Tibial artery (tissue), 4 donors: ENCODE data around the gene TMEM238.

Experiments
- DNase-seq, 2 donors: peaks; one replicate each; pipeline ENCODE4 v3.0.0-alpha.2; 2019
- H3K27ac ChIP-seq, 2 donors: fragments of 200-600 bp; sonication (generic) in 1 of 2; 1 replicate in 1 of 2; 2 replicates in 1 of 2; pipeline ENCODE4 v1.5.1; 2018 to 2019; ENCODE audit warnings: mild to moderate bottlenecking in 1 of 2
- H3K27me3 ChIP-seq, 2 donors: fragments of 200-600 bp; sonication (generic) in 1 of 2; one replicate each; pipeline versions ENCODE4 v1.5.1 to v1.6.0; 2016 to 2019
- H3K36me3 ChIP-seq, 3 donors: fragments of 200-600 bp; sonication (generic) in 2 of 3; one replicate each; pipeline ENCODE4 v1.5.1; 2016 to 2019; ENCODE audit warnings: mild to moderate bottlenecking in 2 of 3
- H3K4me1 ChIP-seq, 4 donors: fragments of 200-600 bp; sonication (generic) in 2 of 4; 1 replicate in 3 of 4; 2 replicates in 1 of 4; pipeline ENCODE4 v1.5.1; 2016 to 2019
- H3K4me3 ChIP-seq, 2 donors: fragments of 200-600 bp; sonication (generic) in 1 of 2; 1 replicate in 1 of 2; 2 replicates in 1 of 2; pipeline ENCODE4 v1.5.1; 2018 to 2019; ENCODE audit warnings: mild to moderate bottlenecking in 2 of 2
- H3K9me3 ChIP-seq, 3 donors: fragments of 200-600 bp; sonication (generic) in 1 of 3; one replicate each; pipeline ENCODE4 v1.5.1; 2016 to 2019
- intact Hi-C: fragments of 100-400 bp; cut with DNase I; formaldehyde crosslinking; loops from one replicate; pipeline ENCODE4 v1.15.0; 2023; ENCODE audit warnings: low total_unique reads
- TF ChIP-seq, protein P1 (sequence below), 2 experiments: fragments of 200-600 bp in 1 of 2; fragments of 450-650 bp in 1 of 2; IDR thresholded peaks; one replicate each; pipeline ENCODE4 v1.5.1; 2017 to 2019; ENCODE audit warnings: antibody characterized with exemption in 2 of 2, mild to moderate bottlenecking in 1 of 2, moderate library complexity in 1 of 2

TMEM238 gene

DNA sequence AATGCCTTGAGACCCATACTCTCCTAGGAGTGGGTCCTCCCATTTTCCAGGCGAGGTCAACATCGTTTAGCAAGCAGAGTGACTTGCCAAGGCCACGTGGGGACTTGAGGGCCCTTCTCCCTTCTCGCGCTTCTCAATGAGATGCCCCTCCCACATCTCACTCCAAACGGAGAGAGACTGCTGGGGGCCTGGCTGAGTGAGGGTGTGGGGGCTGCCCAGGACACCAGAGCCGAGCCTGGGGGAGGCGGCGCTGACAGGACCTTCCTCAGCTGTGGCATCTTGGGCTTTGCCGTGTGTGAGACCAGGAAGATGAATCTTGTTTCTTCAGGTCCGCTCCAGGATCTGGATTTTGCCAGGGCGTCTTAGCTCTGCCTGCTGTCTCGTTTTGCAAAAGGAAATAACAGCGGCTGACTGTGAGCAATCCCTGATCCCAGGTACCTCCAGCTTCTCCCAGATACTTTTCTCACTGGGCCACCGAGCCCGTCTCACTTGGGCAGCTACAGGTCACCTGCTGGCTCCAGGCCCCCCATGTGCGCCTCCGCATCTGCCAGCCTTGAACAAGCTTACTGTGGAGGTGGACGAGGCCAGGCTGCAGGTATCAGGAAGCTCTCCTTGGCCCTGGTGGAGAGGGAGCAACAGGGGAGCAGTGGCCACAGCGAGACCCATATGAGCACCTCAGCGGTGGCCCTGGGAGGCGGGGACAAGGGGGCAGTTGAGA is 35.6 kb downstream of the TMEM238 start:
- Histone ChIP-seq H3K4me1 (peaks cover 0 to 7% (median 6%) of the 10 kb centered on the region in 4 donors), H3K27ac (no peak overlapping the region)
- DNase-seq: no peak

DNA sequence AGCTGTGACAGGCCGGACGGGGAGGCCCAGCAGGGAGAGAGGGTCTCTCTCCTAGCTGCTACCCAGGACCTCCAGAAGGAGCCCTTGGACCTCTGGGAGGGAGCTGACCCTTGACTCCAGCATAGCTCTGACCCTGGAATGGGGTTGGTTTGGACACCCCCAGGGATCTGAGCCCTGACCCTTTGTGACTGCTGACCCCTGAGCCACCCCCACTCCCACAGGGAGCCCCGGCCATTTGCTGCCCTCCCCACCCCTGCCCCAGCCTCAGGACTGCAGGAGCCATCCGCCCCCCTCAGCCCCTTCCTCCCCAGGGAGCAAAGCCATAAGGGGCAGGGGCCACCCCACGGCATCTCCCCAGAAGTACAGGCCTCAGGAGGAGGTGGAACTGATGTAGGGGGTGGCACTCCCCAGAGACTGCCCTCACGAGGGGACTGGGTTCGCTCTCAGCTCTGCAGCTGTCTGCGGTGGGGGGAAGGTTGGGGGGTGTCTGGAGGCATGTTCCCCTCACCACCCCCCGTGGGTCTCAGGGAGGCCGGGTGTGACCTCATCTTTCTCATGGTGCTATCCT is 36.6 kb downstream of the TMEM238 start:
- intact Hi-C loops: no loop called here
- Histone ChIP-seq H3K9me3 (no peaks in the 10 kb centered on the region), H3K4me1 (no peaks in the 10 kb centered on the region), H3K36me3 (peaks cover 12 to 43% (median 19%) of the 10 kb centered on the region in 3 donors), H3K4me3 (no peak overlapping the region), H3K27ac (no peak overlapping the region), H3K27me3 (peaks cover 0 to 36% of the 10 kb centered on the region in 2 donors)
- TF ChIP-seq, protein P1, sequence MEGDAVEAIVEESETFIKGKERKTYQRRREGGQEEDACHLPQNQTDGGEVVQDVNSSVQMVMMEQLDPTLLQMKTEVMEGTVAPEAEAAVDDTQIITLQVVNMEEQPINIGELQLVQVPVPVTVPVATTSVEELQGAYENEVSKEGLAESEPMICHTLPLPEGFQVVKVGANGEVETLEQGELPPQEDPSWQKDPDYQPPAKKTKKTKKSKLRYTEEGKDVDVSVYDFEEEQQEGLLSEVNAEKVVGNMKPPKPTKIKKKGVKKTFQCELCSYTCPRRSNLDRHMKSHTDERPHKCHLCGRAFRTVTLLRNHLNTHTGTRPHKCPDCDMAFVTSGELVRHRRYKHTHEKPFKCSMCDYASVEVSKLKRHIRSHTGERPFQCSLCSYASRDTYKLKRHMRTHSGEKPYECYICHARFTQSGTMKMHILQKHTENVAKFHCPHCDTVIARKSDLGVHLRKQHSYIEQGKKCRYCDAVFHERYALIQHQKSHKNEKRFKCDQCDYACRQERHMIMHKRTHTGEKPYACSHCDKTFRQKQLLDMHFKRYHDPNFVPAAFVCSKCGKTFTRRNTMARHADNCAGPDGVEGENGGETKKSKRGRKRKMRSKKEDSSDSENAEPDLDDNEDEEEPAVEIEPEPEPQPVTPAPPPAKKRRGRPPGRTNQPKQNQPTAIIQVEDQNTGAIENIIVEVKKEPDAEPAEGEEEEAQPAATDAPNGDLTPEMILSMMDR (IDR thresholded peaks at IDR 0.05): no peak
- DNase-seq: no peak

More for the DNA sequence above, 35.6 kb downstream of the TMEM238 start:
- Histone ChIP-seq H3K4me3 (no peak overlapping the region), H3K27me3 (peaks cover 8 to 46% of the 10 kb centered on the region in 2 donors), H3K9me3 (no peaks in the 10 kb centered on the region), H3K36me3 (peaks cover 3 to 33% (median 14%) of the 10 kb centered on the region in 3 donors)
- TF ChIP-seq, protein P1 (IDR thresholded peaks at IDR 0.05): no peak
- intact Hi-C loops: no loop called here

DNA sequence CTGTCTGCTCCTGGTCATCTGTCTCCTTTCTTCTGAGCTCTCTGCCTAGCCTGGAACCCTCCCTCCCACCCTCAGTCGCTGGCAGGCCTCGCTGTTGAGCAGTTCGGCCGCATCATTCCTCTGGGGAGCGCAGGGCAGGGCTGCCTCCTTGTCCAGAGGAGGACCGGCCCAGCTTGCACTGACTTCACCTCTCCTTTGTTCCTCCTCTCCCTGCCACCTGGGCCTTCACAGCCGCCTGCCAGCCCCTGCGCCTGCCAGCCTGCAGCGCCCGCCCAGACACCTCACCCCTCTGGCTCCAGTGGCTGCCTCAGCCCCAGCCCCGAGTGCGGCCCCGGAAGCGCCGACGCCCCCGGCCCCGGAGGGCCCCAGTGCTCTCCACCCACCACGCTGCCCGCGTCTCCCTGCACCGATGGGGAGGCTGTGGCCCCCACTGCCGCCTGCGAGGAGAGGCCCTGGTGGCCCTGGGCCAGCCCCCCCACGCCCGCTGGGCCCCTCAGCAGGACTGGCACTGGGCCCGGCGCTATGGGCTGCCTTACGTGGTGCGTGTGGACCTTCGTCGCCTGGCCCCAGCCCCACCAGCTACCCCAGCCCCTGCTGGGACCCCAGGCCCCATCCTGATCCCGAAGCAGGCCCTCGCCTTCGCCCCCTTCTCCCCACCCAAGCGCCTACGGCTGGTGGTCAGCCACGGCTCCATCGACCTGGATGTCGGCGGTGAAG is 37.2 kb downstream of the TMEM238 start:
- no peak for DNase-seq
- TF ChIP-seq, protein P1 (IDR thresholded peaks at IDR 0.05): no peak
- intact Hi-C loops: no loop called here
- Histone ChIP-seq H3K27me3 (peaks cover 0 to 30% of the 10 kb centered on the region in 2 donors), H3K4me1 (no peaks in the 10 kb centered on the region), H3K36me3 (peaks cover 12 to 49% (median 25%) of the 10 kb centered on the region in 3 donors), H3K4me3 (no peak overlapping the region), H3K27ac (no peak overlapping the region), H3K9me3 (no peaks in the 10 kb centered on the region)

DNA sequence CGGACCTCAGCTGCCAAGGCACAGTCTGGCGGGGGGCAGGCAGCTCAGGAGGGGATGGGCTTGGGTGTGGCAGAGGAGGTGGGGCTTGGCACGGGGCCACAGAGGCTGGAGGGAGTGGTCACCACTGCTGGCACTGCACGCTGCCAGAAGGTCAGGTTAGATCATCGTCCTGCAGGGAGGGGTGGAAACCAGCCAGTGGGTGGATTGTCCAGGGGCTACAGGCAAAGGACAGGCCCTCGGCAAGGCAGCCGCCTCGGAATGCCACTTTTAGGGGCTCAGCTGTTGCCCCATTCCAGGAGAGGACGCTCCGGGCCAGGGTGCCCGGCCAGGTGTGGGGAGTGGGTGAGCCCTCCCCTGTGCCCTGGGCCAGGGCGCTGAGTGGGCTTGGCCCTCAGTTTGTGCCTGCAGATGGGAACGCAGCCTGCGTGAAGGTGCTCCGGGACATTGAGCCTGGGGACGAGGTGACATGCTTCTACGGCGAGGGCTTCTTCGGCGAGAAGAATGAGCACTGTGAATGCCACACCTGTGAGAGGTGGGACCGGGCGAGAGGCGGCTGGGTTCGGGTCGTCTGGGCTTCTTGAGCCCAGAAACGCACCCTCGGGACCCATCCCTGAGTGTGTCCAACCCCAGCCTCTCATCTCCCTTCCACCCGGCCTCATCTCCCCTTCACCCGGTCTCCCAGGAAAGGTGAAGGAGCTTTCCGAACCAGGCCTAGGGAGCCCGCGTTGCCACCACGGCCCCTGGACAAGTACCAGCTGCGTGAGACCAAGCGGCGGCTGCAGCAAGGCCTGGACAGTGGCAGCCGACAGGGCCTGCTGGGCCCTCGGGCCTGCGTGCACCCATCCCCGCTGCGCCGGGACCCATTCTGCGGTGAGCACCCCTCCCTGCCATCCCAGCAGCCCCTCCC is 38.0 kb downstream of the TMEM238 start:
- peaks cover 12 to 50% (median 26%) of the 10 kb centered on the region in 3 donors for H3K36me3 ChIP-seq
- TF ChIP-seq, protein P1 (IDR thresholded peaks at IDR 0.05): no peak
- DNase-seq: no peak
- H3K4me1 ChIP-seq: peaks cover 0 to 6% (median 4%) of the 10 kb centered on the region in 4 donors
- no peak overlapping the region for H3K27ac ChIP-seq
- intact Hi-C loops: no loop called here
- no peak overlapping the region for H3K4me3 ChIP-seq
- H3K9me3 ChIP-seq: no peaks in the 10 kb centered on the region
- peaks cover 0 to 22% of the 10 kb centered on the region in 2 donors for H3K27me3 ChIP-seq
